Stimulated activated CD8-positive, alpha-beta memory T cell treated with anti-CD3 and anti-CD28 coated beads, Interleukin-4, amount 100 ng/mL, for 48 hours (primary cell): ENCODE results near the gene TRIM22.
"Not testable (repeated sequence)": the region's sequence is repeated elsewhere in the genome, so short reads cannot be mapped to it uniquely, and the experiment has no call there.

Experiments used
- DNase-seq: peaks from one replicate; pipeline ENCODE4 v3.0.0-alpha.2; 2020

TRIM22 gene

GRCh38 chr11:5689551-5689983 is at the start of gene TRIM22:
TSS of gene TRIM22 (plus strand) at chr11:5689790. CDS start at chr11:5696233, 6,443 bp downstream.
- peak; percentile 50 for DNase-seq

DNA sequence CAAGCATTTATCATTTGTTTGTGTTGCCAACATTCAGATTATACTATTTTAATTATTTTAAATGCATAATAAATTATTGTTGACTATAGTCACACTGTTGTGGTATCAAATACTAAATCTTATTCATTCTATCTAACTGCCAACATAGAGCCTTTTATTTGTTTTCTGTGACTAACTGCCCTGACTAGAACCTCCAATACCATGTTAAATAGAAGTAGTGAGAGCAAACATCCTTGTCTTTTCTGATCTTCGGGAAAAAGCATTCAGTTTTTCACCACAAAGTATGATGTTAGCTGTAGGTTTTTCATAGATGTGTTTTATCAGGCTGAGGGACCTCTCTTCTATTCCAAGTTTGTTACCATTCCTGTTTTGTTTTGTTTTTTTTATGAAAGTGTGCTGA is 49.6 kb upstream of the TRIM22 start:
- DNase-seq: no peak

GRCh38 chr11:5643585-5643984 is 46.0 kb upstream of the TRIM22 start:
- no peak for DNase-seq

DNA sequence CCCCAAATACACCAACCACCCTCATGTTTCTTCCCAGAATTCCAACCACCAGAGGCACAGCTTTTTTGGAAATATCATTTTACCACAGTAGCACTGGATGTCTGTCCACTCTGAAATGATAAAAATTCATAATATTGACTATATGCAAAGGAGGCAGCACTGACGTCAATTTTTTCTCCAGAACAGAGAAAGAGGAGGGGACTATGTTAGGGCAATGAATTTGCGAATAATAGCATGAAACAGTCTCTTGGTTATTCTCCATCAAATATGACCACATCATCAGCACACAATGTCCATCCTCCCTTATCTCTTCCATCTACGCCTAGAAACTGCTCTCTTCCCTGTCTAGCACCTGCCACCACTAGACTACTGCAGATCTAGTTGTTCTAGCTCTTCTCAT is 43.5 kb upstream of the TRIM22 start:
- DNase-seq: no peak

- no peak for DNase-seq
Measured at GRCh38 chr11:5655474-5655873, 34.1 kb upstream of the TRIM22 start.

DNA sequence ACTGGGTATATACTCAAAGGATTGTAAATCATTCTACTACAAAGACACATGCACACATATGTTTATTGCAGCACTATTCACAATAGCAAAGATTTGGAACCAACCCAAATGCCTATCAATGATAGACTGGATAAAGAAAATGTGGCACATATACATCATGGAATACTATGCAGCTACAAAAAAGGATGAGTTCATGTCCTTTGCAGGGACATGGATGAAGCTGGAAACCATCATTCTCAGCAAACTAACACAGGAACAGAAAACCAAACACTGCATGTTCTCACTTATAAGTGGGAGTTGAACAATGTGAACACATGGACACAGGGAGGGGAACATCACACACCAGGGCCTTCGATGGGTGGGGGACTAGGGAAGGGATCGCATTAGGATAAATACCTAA is 32.6 kb upstream of the TRIM22 start:
- DNase-seq: not testable (repeated sequence)

GRCh38 chr11:5658318-5658717 is 31.3 kb upstream of the TRIM22 start:
- no peak for DNase-seq

GRCh38 chr11:5663511-5663910 is 26.1 kb upstream of the TRIM22 start:
- no peak for DNase-seq

DNA sequence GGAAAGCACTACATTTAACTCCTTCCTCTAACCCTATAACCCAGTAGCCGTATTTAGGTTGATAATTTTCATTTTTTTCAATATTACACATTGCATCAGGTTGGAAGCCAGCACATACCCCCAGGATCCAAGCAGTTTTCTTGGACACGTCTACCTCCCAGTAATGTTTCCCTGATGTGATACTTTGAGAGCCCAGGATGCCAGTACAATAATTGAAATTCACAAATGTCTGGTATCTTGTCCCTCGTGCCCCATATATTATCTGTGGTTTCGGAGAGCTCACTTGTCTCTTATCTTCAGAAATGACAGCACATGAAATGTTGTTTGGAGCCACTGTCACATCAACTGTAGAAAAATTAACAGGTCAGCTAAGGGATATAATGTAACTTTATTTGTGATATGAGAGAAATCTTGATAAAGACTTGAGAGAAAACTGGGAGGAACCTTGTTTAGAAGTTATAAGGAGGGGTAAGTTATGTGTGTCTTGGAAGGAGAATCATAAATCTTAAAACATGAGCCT is 24.5 kb upstream of the TRIM22 start:
- no peak for DNase-seq

GRCh38 chr11:5665746-5666401 is 23.7 kb upstream of the TRIM22 start:
- DNase-seq: no peak

- DNase-seq: no peak
Measured at GRCh38 chr11:5666402-5666793, 23.2 kb upstream of the TRIM22 start.

DNA sequence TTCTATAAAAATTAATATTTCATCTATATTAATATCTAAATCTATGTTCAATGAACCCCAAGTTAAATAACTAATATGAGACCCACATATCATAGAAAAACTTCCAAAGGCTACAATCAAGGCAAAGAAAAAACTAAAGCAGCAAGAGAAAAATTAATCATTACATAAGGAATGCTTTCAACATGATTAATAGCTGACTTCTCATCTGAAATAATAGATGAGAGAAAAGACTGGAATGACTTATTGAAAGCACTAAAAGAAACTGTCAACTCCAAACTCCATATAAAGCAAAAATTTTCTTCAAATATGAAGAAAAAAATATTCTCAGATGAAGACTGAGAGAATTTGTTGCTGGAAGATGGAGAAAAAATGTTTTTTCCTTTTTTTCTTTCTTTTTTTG is 17.8 kb upstream of the TRIM22 start:
- DNase-seq: no peak

GRCh38 chr11:5674391-5674790 is 15.2 kb upstream of the TRIM22 start:
- DNase-seq: no peak

GRCh38 chr11:5679811-5680210 is 9.8 kb upstream of the TRIM22 start:
- no peak for DNase-seq

GRCh38 chr11:5682890-5683441 is 6.6 kb upstream of the TRIM22 start:
- not testable (repeated sequence) for DNase-seq

- peak; percentile 51 for DNase-seq
Measured at GRCh38 chr11:5683620-5684019, 6.0 kb upstream of the TRIM22 start.

- no peak for DNase-seq
Measured at GRCh38 chr11:5684036-5684645, 5.4 kb upstream of the TRIM22 start.

- DNase-seq: peak; percentile 83
Measured at GRCh38 chr11:5684646-5685362, 4.8 kb upstream of the TRIM22 start, which contains the start of gene TRIM5. TSS of gene TRIM5 (minus strand) at chr11:5685074. CDS start at chr11:5680177, 4,897 bp downstream.

DNA sequence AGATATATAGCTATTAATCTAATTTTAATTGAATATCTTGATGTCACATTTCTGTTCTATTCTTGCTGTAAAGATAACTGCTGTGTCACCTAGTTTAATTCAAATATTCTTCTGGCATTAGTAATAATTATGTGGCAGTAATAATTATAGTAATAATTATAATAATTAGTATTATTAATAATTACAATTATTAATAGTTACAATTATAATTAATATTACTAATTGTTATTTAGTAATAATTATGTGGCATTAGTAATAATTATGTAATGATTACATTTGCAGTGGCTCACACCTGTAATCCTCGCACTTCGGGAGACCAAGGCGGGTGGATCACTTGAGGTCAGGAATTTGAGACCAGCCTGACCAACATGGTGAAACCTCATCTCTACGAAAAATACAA is 3.2 kb upstream of the TRIM22 start:
- DNase-seq: no peak

DNA sequence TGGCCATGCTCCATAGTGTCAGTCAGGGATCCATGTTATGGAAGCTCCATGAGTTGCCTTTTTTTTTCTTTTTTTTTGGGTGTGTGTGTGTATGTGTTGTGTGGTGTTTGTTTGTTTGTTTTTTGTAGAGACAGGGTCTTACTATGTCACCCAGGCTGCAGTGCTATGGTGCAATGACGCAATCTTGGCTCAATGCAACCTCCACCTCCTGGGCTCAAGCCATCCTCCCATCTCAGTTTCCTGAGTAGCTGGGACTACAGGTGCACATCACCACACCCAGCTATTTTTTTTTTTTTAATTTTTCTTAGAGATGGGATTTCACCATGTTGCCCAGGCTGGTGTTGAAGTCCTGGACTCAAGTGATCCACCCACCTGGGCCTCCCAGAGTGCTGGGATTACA is 1.1 kb upstream of the TRIM22 start:
- DNase-seq: no peak

DNA sequence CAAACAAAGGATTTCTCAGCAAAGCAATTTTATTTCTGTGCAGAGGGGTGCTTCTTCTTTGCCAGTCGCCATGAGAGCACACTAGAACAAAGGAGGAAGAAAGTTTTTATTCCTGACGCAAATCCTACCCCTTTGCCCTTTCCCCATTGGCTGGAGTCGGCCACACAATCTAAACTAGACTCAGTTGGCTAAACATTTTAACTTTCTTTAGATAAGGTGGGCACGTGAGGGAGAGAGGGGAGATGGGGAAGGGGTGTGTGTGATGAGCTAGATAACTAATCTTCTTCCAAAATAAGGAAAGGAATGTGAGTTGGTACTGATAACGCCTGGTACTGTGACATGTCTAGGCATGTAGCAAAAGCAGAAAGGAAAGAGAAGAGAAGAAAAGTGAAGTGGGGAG is 626 bp downstream of the TRIM22 start:
- DNase-seq: no peak

DNA sequence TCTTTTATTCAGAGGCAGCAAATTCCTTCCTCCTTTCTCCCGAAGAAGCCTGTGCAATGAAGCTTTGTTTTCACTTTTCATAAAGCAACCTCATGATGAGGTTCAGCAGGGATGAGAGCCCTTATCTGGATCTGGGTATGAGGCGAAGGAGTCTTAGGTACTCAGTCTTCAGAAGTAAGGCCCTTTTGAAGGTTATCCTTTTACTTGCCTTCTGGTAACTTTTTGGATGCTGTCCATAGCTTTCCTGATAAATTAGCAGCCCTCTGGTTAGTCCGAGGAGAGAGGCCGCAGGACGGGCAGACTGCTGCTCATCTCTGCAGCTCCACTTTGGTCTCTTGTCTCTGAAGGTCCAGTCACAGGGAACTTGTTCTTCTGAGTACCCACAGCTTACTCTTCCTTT is 1.1 kb downstream of the TRIM22 start:
- DNase-seq: no peak

DNA sequence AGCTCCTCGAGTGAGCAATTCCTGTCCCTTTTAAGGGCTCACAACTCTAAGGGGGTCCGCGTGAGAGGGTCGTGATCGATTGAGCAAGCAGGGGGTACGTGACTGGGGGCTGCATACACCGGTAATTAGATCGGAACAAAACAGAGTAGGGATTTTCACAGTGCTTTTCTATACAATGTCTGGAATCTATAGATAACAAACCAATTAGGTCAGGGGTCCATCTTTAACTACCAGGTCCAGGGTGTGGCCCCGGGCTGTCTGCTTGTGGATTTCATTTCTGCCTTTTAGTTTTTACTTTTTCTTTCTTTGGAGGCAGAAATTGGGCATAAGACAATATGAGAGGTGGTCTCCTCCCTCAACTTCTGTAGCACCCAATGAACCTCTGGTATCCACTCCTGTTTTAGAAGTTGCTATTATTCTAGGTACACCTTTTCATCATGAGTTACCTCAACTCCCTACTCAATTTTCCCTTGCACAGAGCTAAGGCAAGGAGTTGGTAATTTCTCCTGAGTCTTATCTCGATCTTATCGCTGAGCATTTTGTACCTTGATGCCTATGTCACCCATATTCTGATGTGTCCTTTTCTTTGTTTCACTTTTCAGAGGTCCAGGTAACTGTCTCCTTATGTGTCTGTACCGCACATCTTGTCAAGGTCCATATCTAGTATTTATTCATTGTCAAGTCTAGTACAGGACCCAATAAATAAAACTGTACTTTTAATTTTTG is 1.8 kb downstream of the TRIM22 start:
- DNase-seq: not testable (repeated sequence)
